ENCODE data around the gene TVP23C. TPM values are rescaled to one million over a fixed set of nuclear protein-coding genes. Genes with fewer than 3 reads are reported as not detected.

The TVP23C gene
- 6.9 to 11.5 TPM (median 10.6 TPM) in 5 replicates for total RNA-seq (2022; extraction: Qiagen RNA extraction; ENCODE audit: low read depth)

GRCh38 chr17:15563375-15563857 is at the start of gene TVP23C:
TSS of gene TVP23C (minus strand) at chr17:15563483. CDS start at chr17:15563448, 35 bp downstream.

GRCh38 chr17:15467592-15467991 is 95.7 kb downstream of the TVP23C start, which contains the start of gene CDRT4:
TSS of gene CDRT4 (minus strand) at chr17:15467621. CDS start at chr17:15440238, 27,383 bp downstream.

Other genes with a start within 250 kb of the TVP23C start
- 0.13 to 0.23 TPM (median 0.18 TPM) in 4 of 5 replicates, not detected in the other for gene TEKT3, start 221.9 kb downstream of the TVP23C start, total RNA-seq (2022; extraction: Qiagen RNA extraction; ENCODE audit: low read depth)
- 0.61 to 1.5 TPM (median 0.66 TPM) in 5 replicates for gene CDRT4, start 95.9 kb downstream of the TVP23C start, total RNA-seq (2022; extraction: Qiagen RNA extraction; ENCODE audit: low read depth)
- gene FBXW10B, start 56.2 kb upstream of the TVP23C start, total RNA-seq (2022; extraction: Qiagen RNA extraction; ENCODE audit: low read depth) = 2.8 to 4.9 TPM (median 3.6 TPM) in 5 replicates
- 242 to 294 TPM (median 262 TPM) in 5 replicates for gene TRIM16, start 120.8 kb upstream of the TVP23C start, total RNA-seq (2022; extraction: Qiagen RNA extraction; ENCODE audit: low read depth)
- gene ZNF286A, start 136.3 kb upstream of the TVP23C start, total RNA-seq (2022; extraction: Qiagen RNA extraction; ENCODE audit: low read depth) = 27.1 to 41.0 TPM (median 33.6 TPM) in 5 replicates
- not detected in 5 replicates for gene TBC1D26, start 168.8 kb upstream of the TVP23C start, total RNA-seq (2022; extraction: Qiagen RNA extraction; ENCODE audit: low read depth)

Data from A549 treated with DMSO at 1 μM for 4 hours (cell line).